GM19238 (cell line): ENCODE data around the gene SEC61G.

Experiments used
- DNase-seq: peaks from one replicate; pipeline ENCODE4 v3.0.0; 2011; ENCODE audit warnings: low spot score; ENCODE audit not compliant: insufficient read length

The SEC61G gene

GRCh38 chr7:54758702-54759592, at the start of gene SEC61G:
Gene SEC61G (minus strand): TSS chr7:54759211. CDS start chr7:54757588, 1,623 bp downstream.
- DNase-seq: peak; percentile 85

GRCh38 chr7:54802841-54803240, 43.8 kb upstream of the SEC61G start:
- DNase-seq: no peak

- DNase-seq: no peak
These were observed 43.1 kb upstream of the SEC61G start for GRCh38 chr7:54802114-54802513.

GRCh38 chr7:54799792-54800191, 40.8 kb upstream of the SEC61G start:
- DNase-seq: no peak

GRCh38 chr7:54798530-54798929, 39.5 kb upstream of the SEC61G start:
- no peak for DNase-seq

GRCh38 chr7:54796853-54797252, 37.8 kb upstream of the SEC61G start:
- no peak for DNase-seq

GRCh38 chr7:54796150-54796549, 37.1 kb upstream of the SEC61G start:
- DNase-seq: no peak

GRCh38 chr7:54792383-54792782, 33.4 kb upstream of the SEC61G start:
- no peak for DNase-seq

GRCh38 chr7:54788664-54789063, 29.7 kb upstream of the SEC61G start:
- DNase-seq: no peak

GRCh38 chr7:54785261-54785660, 26.2 kb upstream of the SEC61G start:
- no peak for DNase-seq

- no peak for DNase-seq
These were observed 24.9 kb upstream of the SEC61G start for GRCh38 chr7:54783952-54784351.

GRCh38 chr7:54782829-54783228, 23.8 kb upstream of the SEC61G start:
- no peak for DNase-seq

GRCh38 chr7:54782314-54782713, 23.3 kb upstream of the SEC61G start:
- no peak for DNase-seq

- DNase-seq: no peak
These were observed 22.3 kb upstream of the SEC61G start for GRCh38 chr7:54781134-54781920.

- DNase-seq: no peak
These were observed 21.5 kb upstream of the SEC61G start for GRCh38 chr7:54780490-54780889.

- DNase-seq: no peak
These were observed 19.9 kb upstream of the SEC61G start for GRCh38 chr7:54778696-54779540.

- no peak for DNase-seq
These were observed 19.2 kb upstream of the SEC61G start for GRCh38 chr7:54778166-54778565.

GRCh38 chr7:54774785-54775740, 16.1 kb upstream of the SEC61G start:
- no peak for DNase-seq

GRCh38 chr7:54773472-54774399, 14.7 kb upstream of the SEC61G start:
- DNase-seq: peak; percentile 35
